Measurements from ENCODE around the gene IL7R.

IL7R gene

DNA sequence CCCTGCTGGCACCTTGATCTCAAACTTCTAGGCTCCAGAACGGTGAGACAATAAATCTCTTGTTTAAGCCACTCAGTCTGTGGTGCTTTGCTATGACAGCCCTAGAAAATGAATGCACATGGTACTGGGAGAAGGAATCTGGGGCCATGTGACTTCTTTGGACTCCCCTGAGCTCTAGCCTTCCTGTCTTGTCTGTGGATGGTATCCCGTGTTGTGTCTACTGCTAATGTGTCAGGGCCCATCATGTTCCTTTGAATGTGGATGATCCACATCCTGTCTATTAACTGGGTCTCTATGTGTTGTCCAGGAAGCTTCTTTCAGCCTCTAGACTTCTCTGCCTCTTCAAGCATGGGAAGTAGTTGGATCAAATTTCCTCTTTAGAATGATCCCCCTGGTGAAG lies 25.1 kb downstream of the IL7R start:
- Histone ChIP-seq H2AFZ (ENCODE audit: low read length) (no peak overlapping the region), H3K27ac (replicated peaks; ENCODE audit: low read length) (no peak overlapping the region), H3K4ac (ENCODE audit: low read length) (no peak overlapping the region), H3K23ac (ENCODE audit: low read depth, low read length, poor library complexity) (no peak overlapping the region), H3K4me1 (ENCODE audit: control insufficient read depth in 2 of 2, insufficient read depth in 1 of 2, low read depth in 1 of 2, low read length in 2 of 2) (no peaks in the 10 kb centered on the region), H3K4me3 (ENCODE audit: low read length in 2 of 2) (no peak overlapping the region), H3K14ac (ENCODE audit: low read length) (no peak overlapping the region), H4K8ac (ENCODE audit: low read depth, low read length) (no peak overlapping the region), H2BK15ac (ENCODE audit: low read length) (no peak overlapping the region), H2BK5ac (ENCODE audit: low read length) (no peak overlapping the region), H3K4me2 (ENCODE audit: insufficient read depth, low read length, poor library complexity, severe bottlenecking) (no peak overlapping the region), H3K27me3 (ENCODE audit: control insufficient read depth in 3 of 3, insufficient read depth in 3 of 3, low read depth in 1 of 3, low read length in 3 of 3) (no peaks in the 10 kb centered on the region), H3K9me3 (replicated peaks in 1 of 2; ENCODE audit: control insufficient read depth in 2 of 2, insufficient read depth in 1 of 2, low read depth in 1 of 2, low read length in 2 of 2) (no peaks in the 10 kb centered on the region), H3K79me1 (ENCODE audit: low read depth, low read length) (no peaks in the 10 kb centered on the region), H2BK120ac (ENCODE audit: low read depth, low read length) (no peak overlapping the region), H3K18ac (ENCODE audit: low read length) (no peak overlapping the region), H2BK12ac (ENCODE audit: low read length) (no peak overlapping the region), H3K36me3 (replicated peaks in 1 of 2; ENCODE audit: control insufficient read depth in 2 of 2, insufficient read depth in 2 of 2, low read length in 2 of 2) (no peaks in the 10 kb centered on the region), H3K9ac (ENCODE audit: low read depth, low read length, poor library complexity) (no peak overlapping the region), H2AK5ac (ENCODE audit: low read depth, low read length) (no peak overlapping the region), H4K91ac (ENCODE audit: low read depth, low read length, poor library complexity) (no peak overlapping the region)
- DNase-seq (ENCODE audit: low spot score), result no peak
- WGBS, 2 donors (ENCODE audit: extremely low coverage in 2 of 2, insufficient read length in 2 of 2, insufficient replicate concordance in 1 of 2), result no CpG with 5 or more reads among the region's 2 CpGs

DNA sequence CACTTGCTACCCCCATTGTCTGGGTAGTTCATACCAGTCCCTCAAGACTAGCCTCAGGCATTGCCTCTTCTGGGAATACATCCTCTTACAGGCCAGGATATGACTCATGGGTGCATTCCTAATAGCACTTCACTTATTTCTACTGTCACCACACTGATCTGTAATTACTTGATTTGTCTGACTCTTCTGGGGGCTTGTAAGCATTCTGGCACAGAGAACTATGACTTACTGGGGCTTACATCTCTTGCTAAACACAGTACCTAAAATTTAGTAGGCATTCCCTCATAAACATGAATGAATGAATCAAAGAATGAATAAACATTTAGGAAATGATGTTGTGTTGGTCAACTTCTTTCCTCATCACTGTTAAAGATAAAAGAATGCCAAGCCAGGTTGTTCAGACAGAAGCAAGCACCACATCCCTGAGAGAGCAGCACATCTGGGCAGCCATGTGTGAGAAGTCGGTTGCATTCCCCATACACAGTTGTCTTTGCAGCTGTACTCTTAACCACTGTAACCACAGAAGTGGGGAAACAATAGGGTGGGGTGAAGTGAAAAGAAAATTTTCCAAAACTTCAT lies 27.6 kb downstream of the IL7R start:
- Histone ChIP-seq H4K8ac (ENCODE audit: low read depth, low read length) (no peak overlapping the region), H3K23ac (ENCODE audit: low read depth, low read length, poor library complexity) (no peak overlapping the region), H3K18ac (ENCODE audit: low read length) (no peak overlapping the region), H3K27me3 (ENCODE audit: control insufficient read depth in 3 of 3, insufficient read depth in 3 of 3, low read depth in 1 of 3, low read length in 3 of 3) (no peaks in the 10 kb centered on the region), H3K36me3 (replicated peaks in 1 of 2; ENCODE audit: control insufficient read depth in 2 of 2, insufficient read depth in 2 of 2, low read length in 2 of 2) (no peaks in the 10 kb centered on the region), H3K4me3 (ENCODE audit: low read length in 2 of 2) (no peak overlapping the region), H2BK12ac (ENCODE audit: low read length) (no peak overlapping the region), H2AFZ (ENCODE audit: low read length) (no peak overlapping the region), H2AK5ac (ENCODE audit: low read depth, low read length) (no peak overlapping the region), H3K4ac (ENCODE audit: low read length) (no peak overlapping the region), H3K79me1 (ENCODE audit: low read depth, low read length) (no peaks in the 10 kb centered on the region), H2BK5ac (ENCODE audit: low read length) (no peak overlapping the region), H3K4me2 (ENCODE audit: insufficient read depth, low read length, poor library complexity, severe bottlenecking) (no peak overlapping the region), H3K4me1 (ENCODE audit: control insufficient read depth in 2 of 2, insufficient read depth in 1 of 2, low read depth in 1 of 2, low read length in 2 of 2) (no peaks in the 10 kb centered on the region), H4K91ac (ENCODE audit: low read depth, low read length, poor library complexity) (no peak overlapping the region), H3K27ac (replicated peaks; ENCODE audit: low read length) (no peak overlapping the region), H2BK15ac (ENCODE audit: low read length) (no peak overlapping the region), H3K9ac (ENCODE audit: low read depth, low read length, poor library complexity) (no peak overlapping the region), H2BK120ac (ENCODE audit: low read depth, low read length) (no peak overlapping the region), H3K14ac (ENCODE audit: low read length) (no peak overlapping the region), H3K9me3 (replicated peaks in 1 of 2; ENCODE audit: control insufficient read depth in 2 of 2, insufficient read depth in 1 of 2, low read depth in 1 of 2, low read length in 2 of 2) (no peaks in the 10 kb centered on the region)
- no CpG with 5 or more reads among the region's 1 CpG for WGBS, 2 donors (ENCODE audit: extremely low coverage in 2 of 2, insufficient read length in 2 of 2, insufficient replicate concordance in 1 of 2)
- no peak for DNase-seq (ENCODE audit: low spot score)

DNA sequence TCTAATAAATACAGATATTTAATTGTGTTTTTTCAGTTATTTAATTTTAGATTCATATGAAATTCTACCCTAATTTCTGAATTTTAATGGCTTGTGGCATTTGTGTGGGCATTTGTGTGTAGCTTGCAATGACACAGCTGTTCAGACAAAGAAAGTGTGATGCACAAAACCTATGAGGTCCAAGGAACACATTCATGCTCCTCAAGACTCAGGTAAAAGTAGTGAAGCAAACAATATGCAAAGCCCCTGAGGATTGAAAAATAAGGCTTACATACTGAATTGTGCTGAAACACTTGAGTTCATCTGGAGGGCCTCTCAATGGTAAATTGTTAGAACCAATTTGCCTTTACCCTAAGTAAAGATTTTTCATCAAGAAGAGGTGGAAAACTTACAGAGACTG lies 28.1 kb downstream of the IL7R start:
- Histone ChIP-seq H4K8ac (ENCODE audit: low read depth, low read length) (no peak overlapping the region), H2BK5ac (ENCODE audit: low read length) (no peak overlapping the region), H3K14ac (ENCODE audit: low read length) (no peak overlapping the region), H3K9me3 (replicated peaks in 1 of 2; ENCODE audit: control insufficient read depth in 2 of 2, insufficient read depth in 1 of 2, low read depth in 1 of 2, low read length in 2 of 2) (no peaks in the 10 kb centered on the region), H3K4me2 (ENCODE audit: insufficient read depth, low read length, poor library complexity, severe bottlenecking) (no peak overlapping the region), H3K23ac (ENCODE audit: low read depth, low read length, poor library complexity) (no peak overlapping the region), H4K91ac (ENCODE audit: low read depth, low read length, poor library complexity) (no peak overlapping the region), H2BK12ac (ENCODE audit: low read length) (no peak overlapping the region), H3K18ac (ENCODE audit: low read length) (no peak overlapping the region), H2BK120ac (ENCODE audit: low read depth, low read length) (no peak overlapping the region), H3K4ac (ENCODE audit: low read length) (no peak overlapping the region), H3K4me1 (ENCODE audit: control insufficient read depth in 2 of 2, insufficient read depth in 1 of 2, low read depth in 1 of 2, low read length in 2 of 2) (no peaks in the 10 kb centered on the region), H2AK5ac (ENCODE audit: low read depth, low read length) (no peak overlapping the region), H3K27ac (replicated peaks; ENCODE audit: low read length) (no peak overlapping the region), H3K4me3 (ENCODE audit: low read length in 2 of 2) (no peak overlapping the region), H2BK15ac (ENCODE audit: low read length) (no peak overlapping the region), H3K79me1 (ENCODE audit: low read depth, low read length) (no peaks in the 10 kb centered on the region), H3K27me3 (ENCODE audit: control insufficient read depth in 3 of 3, insufficient read depth in 3 of 3, low read depth in 1 of 3, low read length in 3 of 3) (peaks cover 0 to 3% (median 0%) of the 10 kb centered on the region in 3 experiments), H2AFZ (ENCODE audit: low read length) (no peak overlapping the region), H3K9ac (ENCODE audit: low read depth, low read length, poor library complexity) (no peak overlapping the region), H3K36me3 (replicated peaks in 1 of 2; ENCODE audit: control insufficient read depth in 2 of 2, insufficient read depth in 2 of 2, low read length in 2 of 2) (no peaks in the 10 kb centered on the region)
- no peak for DNase-seq (ENCODE audit: low spot score)

DNA sequence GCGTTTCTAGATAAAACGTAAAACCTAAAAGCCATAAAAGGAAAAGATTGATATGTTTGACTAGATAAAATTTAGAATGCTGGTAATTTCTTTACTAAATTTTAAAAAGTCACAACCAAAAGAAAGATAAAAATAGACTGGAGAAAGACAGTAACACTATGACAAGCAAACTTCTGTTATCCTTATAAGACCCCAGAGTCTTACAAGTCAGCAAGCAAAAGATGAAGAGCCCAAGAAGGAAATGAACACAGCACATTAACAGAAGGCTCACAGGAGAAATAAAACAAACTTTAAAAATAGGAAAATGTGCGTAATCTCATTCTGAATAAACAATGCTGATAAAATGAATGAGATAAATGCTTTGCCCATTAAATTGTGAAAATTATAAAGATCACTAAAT lies 29.7 kb downstream of the IL7R start:
- no peak for DNase-seq (ENCODE audit: low spot score)

More for the DNA sequence above, 29.7 kb downstream of the IL7R start:
- Histone ChIP-seq H3K4me1 (ENCODE audit: control insufficient read depth in 2 of 2, insufficient read depth in 1 of 2, low read depth in 1 of 2, low read length in 2 of 2) (no peaks in the 10 kb centered on the region), H3K79me1 (ENCODE audit: low read depth, low read length) (no peaks in the 10 kb centered on the region), H2BK15ac (ENCODE audit: low read length) (no peak overlapping the region), H3K9me3 (replicated peaks in 1 of 2; ENCODE audit: control insufficient read depth in 2 of 2, insufficient read depth in 1 of 2, low read depth in 1 of 2, low read length in 2 of 2) (no peaks in the 10 kb centered on the region), H2BK120ac (ENCODE audit: low read depth, low read length) (no peak overlapping the region), H3K36me3 (replicated peaks in 1 of 2; ENCODE audit: control insufficient read depth in 2 of 2, insufficient read depth in 2 of 2, low read length in 2 of 2) (no peaks in the 10 kb centered on the region), H2AK5ac (ENCODE audit: low read depth, low read length) (no peak overlapping the region), H3K4me3 (ENCODE audit: low read length in 2 of 2) (no peak overlapping the region), H3K4ac (ENCODE audit: low read length) (no peak overlapping the region), H3K27me3 (ENCODE audit: control insufficient read depth in 3 of 3, insufficient read depth in 3 of 3, low read depth in 1 of 3, low read length in 3 of 3) (peaks cover 0 to 3% (median 0%) of the 10 kb centered on the region in 3 experiments), H3K27ac (replicated peaks; ENCODE audit: low read length) (no peak overlapping the region), H4K91ac (ENCODE audit: low read depth, low read length, poor library complexity) (no peak overlapping the region), H3K23ac (ENCODE audit: low read depth, low read length, poor library complexity) (no peak overlapping the region), H3K18ac (ENCODE audit: low read length) (no peak overlapping the region), H3K4me2 (ENCODE audit: insufficient read depth, low read length, poor library complexity, severe bottlenecking) (no peak overlapping the region), H3K9ac (ENCODE audit: low read depth, low read length, poor library complexity) (no peak overlapping the region), H4K8ac (ENCODE audit: low read depth, low read length) (no peak overlapping the region), H2AFZ (ENCODE audit: low read length) (no peak overlapping the region), H2BK5ac (ENCODE audit: low read length) (no peak overlapping the region), H3K14ac (ENCODE audit: low read length) (no peak overlapping the region), H2BK12ac (ENCODE audit: low read length) (no peak overlapping the region)
- no CpG with 5 or more reads among the region's 3 CpGs for WGBS, 2 donors (ENCODE audit: extremely low coverage in 2 of 2, insufficient read length in 2 of 2, insufficient replicate concordance in 1 of 2)

Measured in neuronal stem cell (in vitro differentiated cells).